Keratinocyte (primary cell): ENCODE measurements around the gene STK16. TPM values are rescaled to one million over a fixed set of nuclear protein-coding genes. Genes with fewer than 3 reads are reported as not detected.

Experiments used
- DNase-seq: peaks from one replicate; pipeline ENCODE4 v3.0.0-alpha.2; 2011; ENCODE audit warnings: low read depth, missing footprints, low spot score
- FAIRE-seq: peaks from 2 replicates; lab custom pipeline; 2011; peaks lifted over from hg19 to GRCh38; lab: Jason Lieb, UNC
- H2AFZ ChIP-seq: 2 replicates; pipeline ENCODE4 v1.6.0; 2012; ENCODE audit warnings: low read length, control low read depth, inconsistent platforms; ENCODE audit not compliant: control insufficient read depth
- H3K27ac ChIP-seq: 2 replicates; pipeline ENCODE4 v1.5.1; 2011; ENCODE audit warnings: low read length; ENCODE audit not compliant: control insufficient read depth, insufficient read depth
- H3K27me3 ChIP-seq: 3 replicates; pipeline ENCODE4 v1.6.0; 2011; ENCODE audit warnings: low read length; ENCODE audit not compliant: control insufficient read depth, insufficient read depth; ENCODE audit errors: extremely low read depth
- H3K36me3 ChIP-seq, 2 experiments: 2 replicates in 1 of 2; 3 replicates in 1 of 2; pipeline ENCODE4 v1.5.1; 2011; ENCODE audit warnings: low read length in 2 of 2, mild to moderate bottlenecking in 1 of 2; ENCODE audit not compliant: control insufficient read depth in 2 of 2, insufficient read depth in 2 of 2; ENCODE audit errors: extremely low read depth in 1 of 2
- H3K4me1 ChIP-seq: 3 replicates; pipeline ENCODE4 v1.5.1; 2011; ENCODE audit warnings: low read length; ENCODE audit not compliant: control insufficient read depth, insufficient read depth; ENCODE audit errors: extremely low read depth
- H3K4me2 ChIP-seq: 3 replicates; pipeline ENCODE4 v1.6.0; 2011; ENCODE audit warnings: low read depth, low read length; ENCODE audit not compliant: control insufficient read depth, insufficient read depth; ENCODE audit errors: extremely low read depth
- H3K4me3 ChIP-seq, 3 experiments: fragments of 200-600 bp in 1 of 3; sonication (generic) in 1 of 3; 2 replicates in 2 of 3; 3 replicates in 1 of 3; pipeline ENCODE4 v1.5.1; 2011 to 2016; ENCODE audit warnings: low read length in 3 of 3, mild to moderate bottlenecking in 3 of 3, control low read depth in 2 of 3, inconsistent platforms in 1 of 3, low read depth in 1 of 3, mixed read lengths in 1 of 3, mixed run types in 1 of 3, moderate library complexity in 1 of 3; ENCODE audit not compliant: control insufficient read depth in 2 of 3, insufficient read depth in 2 of 3; ENCODE audit errors: extremely low read depth in 1 of 3
- H3K79me2 ChIP-seq: 2 replicates; pipeline ENCODE4 v1.6.0; 2012; ENCODE audit warnings: low read length; ENCODE audit not compliant: control insufficient read depth, insufficient read depth
- H3K9ac ChIP-seq: 3 replicates; pipeline ENCODE4 v1.6.0; 2011; ENCODE audit warnings: low read length; ENCODE audit not compliant: control insufficient read depth, insufficient read depth; ENCODE audit errors: extremely low read depth
- H3K9me1 ChIP-seq: 3 replicates; pipeline ENCODE4 v1.6.0; 2011; ENCODE audit warnings: low read length; ENCODE audit not compliant: control insufficient read depth, insufficient read depth; ENCODE audit errors: extremely low read depth
- H3K9me3 ChIP-seq: 2 replicates; pipeline ENCODE4 v1.5.1; 2012; ENCODE audit warnings: low read depth, low read length; ENCODE audit not compliant: control insufficient read depth
- H4K20me1 ChIP-seq: 3 replicates; pipeline ENCODE4 v1.6.0; 2011; ENCODE audit warnings: low read length; ENCODE audit not compliant: control insufficient read depth, insufficient read depth; ENCODE audit errors: extremely low read depth
- EZH2 ChIP-seq: IDR thresholded peaks from one replicate; pipeline ENCODE4 v1.6.1; 2012; ENCODE audit warnings: inconsistent platforms, mild to moderate bottlenecking, low read length, moderate library complexity
- dilution Hi-C: fragments of 300-500 bp; cut with MboI; formaldehyde crosslinking; loops from one replicate; pipeline ENCODE4 v1.7.0; 2020; ENCODE audit warnings: low sequenced_read_pairs; ENCODE audit not compliant: extremely low pct_ligation_motif_present
- polyA plus RNA-seq, 5 experiments: library from polyadenylated mRNA; depleted of rRNA in 3 of 5; stranded (reverse) in 3 of 5; stranded (forward) in 1 of 5; unstranded in 1 of 5; fragments of >200 nt; gene quantifications; 1 replicate in 1 of 5; 2 replicates in 3 of 5; 3 replicates in 1 of 5; pipeline versions ENCODE4 v1.2.1 to v1.2.3, GENCODE V29; 2011 to 2012; ENCODE audit warnings: missing spikeins in 2 of 5, low read depth in 1 of 5, low replicate concordance in 1 of 5
- TF ChIP-seq, protein P1 (sequence below), 3 experiments: IDR thresholded peaks in 1 of 3; conservative IDR thresholded peaks in 1 of 3; optimal IDR thresholded peaks in 1 of 3; 2 replicates in 2 of 3; 3 replicates in 1 of 3; pipeline versions ENCODE3 to v1.5.1; 2011; ENCODE audit warnings: low read length in 3 of 3, mild to moderate bottlenecking in 3 of 3, moderate library complexity in 2 of 3, control low read depth in 1 of 3, inconsistent platforms in 1 of 3; ENCODE audit not compliant: insufficient read depth in 2 of 3; ENCODE audit errors: extremely low read depth in 1 of 3

STK16 gene
- polyA plus RNA-seq, 1 donor (not counting 4 experiments of a cell fraction or from before 2014, with no cell fraction given), result 35.8 TPM

GRCh38 chr2:219252900-219253752, 7.8 kb downstream of the STK16 start, which contains the start of gene TUBA4B:
Gene TUBA4B (plus strand): TSS chr2:219253243. CDS start chr2:219253408, 165 bp downstream.
- Histone ChIP-seq H3K4me1 (peaks cover 47% of the 10 kb centered on the region), H3K9me1 (no peaks in the 10 kb centered on the region), H3K36me3 (peaks cover 22 to 27% of the 10 kb centered on the region in 2 experiments), H3K4me2 (peak within 1 kb of the TSS; percentile 95), H3K79me2 (peaks cover 36% of the 10 kb centered on the region), H4K20me1 (peaks cover 5% of the 10 kb centered on the region), H3K9ac (peak within 1 kb of the TSS; percentile 93), H3K4me3 (peak within 1 kb of the TSS; percentile 74 to 92 (median 90)), H3K27ac (peak within 1 kb of the TSS; percentile 85), H3K27me3 (peaks cover 4% of the 10 kb centered on the region), H3K9me3 (no peaks in the 10 kb centered on the region), H2AFZ (peak within 1 kb of the TSS; percentile 92)
- dilution Hi-C loops, result no loop called here
- FAIRE-seq (no peak), DNase-seq (no peak)
- no peak for TF ChIP-seq EZH2
- TF ChIP-seq, protein P1, sequence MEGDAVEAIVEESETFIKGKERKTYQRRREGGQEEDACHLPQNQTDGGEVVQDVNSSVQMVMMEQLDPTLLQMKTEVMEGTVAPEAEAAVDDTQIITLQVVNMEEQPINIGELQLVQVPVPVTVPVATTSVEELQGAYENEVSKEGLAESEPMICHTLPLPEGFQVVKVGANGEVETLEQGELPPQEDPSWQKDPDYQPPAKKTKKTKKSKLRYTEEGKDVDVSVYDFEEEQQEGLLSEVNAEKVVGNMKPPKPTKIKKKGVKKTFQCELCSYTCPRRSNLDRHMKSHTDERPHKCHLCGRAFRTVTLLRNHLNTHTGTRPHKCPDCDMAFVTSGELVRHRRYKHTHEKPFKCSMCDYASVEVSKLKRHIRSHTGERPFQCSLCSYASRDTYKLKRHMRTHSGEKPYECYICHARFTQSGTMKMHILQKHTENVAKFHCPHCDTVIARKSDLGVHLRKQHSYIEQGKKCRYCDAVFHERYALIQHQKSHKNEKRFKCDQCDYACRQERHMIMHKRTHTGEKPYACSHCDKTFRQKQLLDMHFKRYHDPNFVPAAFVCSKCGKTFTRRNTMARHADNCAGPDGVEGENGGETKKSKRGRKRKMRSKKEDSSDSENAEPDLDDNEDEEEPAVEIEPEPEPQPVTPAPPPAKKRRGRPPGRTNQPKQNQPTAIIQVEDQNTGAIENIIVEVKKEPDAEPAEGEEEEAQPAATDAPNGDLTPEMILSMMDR (optimal IDR thresholded peaks at IDR 0.05 in 1 of 3, IDR thresholded peaks at IDR 0.05 in 1 of 3, conservative IDR thresholded peaks at IDR 0.05 in 1 of 3; ENCODE audit: extremely low read depth in 1 of 3, insufficient read depth in 2 of 3, low read length in 3 of 3), result no peak

DNA sequence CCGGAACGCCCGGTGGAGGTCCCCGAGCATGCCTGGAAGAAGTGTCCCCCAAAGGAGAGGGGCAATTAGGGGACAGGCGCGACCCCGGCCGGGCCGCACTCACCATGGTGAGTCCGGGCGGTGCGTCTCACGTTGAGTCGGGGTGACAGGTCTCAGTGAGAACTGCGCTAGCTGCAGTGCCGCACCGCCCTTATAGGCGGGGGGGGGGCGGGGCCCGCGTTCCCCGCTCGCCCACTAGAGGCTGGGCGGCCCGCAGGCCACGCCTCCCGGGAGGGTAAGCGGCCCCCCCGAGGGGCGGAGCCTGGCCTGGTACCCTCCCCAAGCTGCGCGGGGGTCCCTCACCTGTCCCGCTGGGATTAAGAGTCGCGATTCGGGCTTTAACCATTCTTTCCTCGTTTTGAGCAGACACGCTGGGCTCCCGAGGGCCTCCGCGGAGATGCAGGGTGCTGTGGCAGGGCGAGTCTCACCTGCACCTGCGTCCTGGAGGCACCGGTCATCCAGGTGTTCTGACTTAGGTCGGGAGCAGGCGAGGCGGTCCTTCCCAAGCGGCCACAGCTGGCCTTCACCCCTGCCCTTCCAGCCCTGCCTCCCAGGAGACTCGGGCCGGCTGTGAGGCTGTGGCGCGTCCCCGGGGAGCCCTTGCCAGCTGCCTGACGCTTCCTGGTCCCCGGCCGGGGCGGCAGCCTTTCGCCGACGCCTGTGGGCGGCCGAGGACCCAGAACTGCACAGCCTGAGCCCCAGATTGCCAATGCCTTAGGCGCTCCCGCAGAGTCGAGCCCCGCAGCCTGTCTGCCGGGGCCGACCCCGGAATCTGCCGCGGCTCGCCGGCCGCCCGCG, 8.7 kb downstream of the STK16 start, which contains the start of gene TUBA4A:
TUBA4A (minus strand) TSS at position 166 of the 837 bp plus-strand sequence; CDS start at position 106, 60 bp downstream.
- peak within 1 kb of the TSS; percentile 95 for H3K4me2 ChIP-seq
- TF ChIP-seq EZH2, result peak; percentile 27
- TF ChIP-seq, protein P1 (optimal IDR thresholded peaks at IDR 0.05 in 1 of 3, IDR thresholded peaks at IDR 0.05 in 1 of 3, conservative IDR thresholded peaks at IDR 0.05 in 1 of 3; ENCODE audit: extremely low read depth in 1 of 3, insufficient read depth in 2 of 3, low read length in 3 of 3), result peak in 1 of 3 experiments; percentile 20
- H3K79me2 ChIP-seq, result peaks cover 34% of the 10 kb centered on the region
- peaks cover 5% of the 10 kb centered on the region for H4K20me1 ChIP-seq
- H3K4me1 ChIP-seq, result peaks cover 38% of the 10 kb centered on the region
- DNase-seq (no peak), FAIRE-seq (no peak)
- H3K4me3 ChIP-seq, result peak within 1 kb of the TSS; percentile 74 to 92 (median 90)
- H3K9me1 ChIP-seq, result no peaks in the 10 kb centered on the region
- H3K27me3 ChIP-seq, result peaks cover 4% of the 10 kb centered on the region
- H3K9me3 ChIP-seq, result no peaks in the 10 kb centered on the region
- peak within 1 kb of the TSS; percentile 92 for H2AFZ ChIP-seq
- dilution Hi-C loops, result no loop called here
- H3K36me3 ChIP-seq, result peaks cover 18 to 24% of the 10 kb centered on the region in 2 experiments
- H3K9ac ChIP-seq, result peak within 1 kb of the TSS; percentile 93
- H3K27ac ChIP-seq, result peak within 1 kb of the TSS; percentile 85
